WERI-Rb-1 (cell line): ENCODE data around the gene POMGNT1.

Source experiments
- DNase-seq: peaks from one replicate; pipeline ENCODE4 v3.0.0-alpha.2; 2020
- H3K27ac ChIP-seq: fragments of 250-450 bp; sonication (Bioruptor Pico); 2 replicates; pipeline ENCODE4 v1.5.1; 2020; ENCODE audit warnings: mild to moderate bottlenecking, moderate library complexity
- H3K27me3 ChIP-seq: fragments of 250-450 bp; sonication (Bioruptor Pico); 2 replicates; pipeline ENCODE4 v1.5.1; 2021; ENCODE audit warnings: mild to moderate bottlenecking, low read depth, moderate library complexity; ENCODE audit not compliant: insufficient read depth, severe bottlenecking
- H3K36me3 ChIP-seq: fragments of 250-450 bp; sonication (Bioruptor Pico); 2 replicates; pipeline ENCODE4 v1.5.1; 2020; ENCODE audit warnings: mild to moderate bottlenecking, moderate library complexity
- H3K4me3 ChIP-seq: 2 replicates; pipeline ENCODE4 v1.5.1; 2011; ENCODE audit warnings: low read depth, mild to moderate bottlenecking, control low read depth, low read length
- H3K9me3 ChIP-seq: fragments of 250-450 bp; sonication (Bioruptor Pico); 2 replicates; pipeline ENCODE4 v1.5.1; 2021; ENCODE audit warnings: mild to moderate bottlenecking, moderate library complexity; ENCODE audit not compliant: severe bottlenecking
- TF ChIP-seq, protein P1 (sequence below): IDR thresholded peaks from 2 replicates; pipeline ENCODE4 v1.5.1; 2011; ENCODE audit warnings: low read depth, mild to moderate bottlenecking, control low read depth, inconsistent platforms, low read length

POMGNT1 gene

GRCh38 chr1:46183079-46183847 is 15.0 kb downstream of the POMGNT1 start:
- Histone ChIP-seq H3K4me3 (no peak overlapping the region), H3K27me3 (no peaks in the 10 kb centered on the region), H3K36me3 (no peaks in the 10 kb centered on the region), H3K27ac (peak overlapping the region; percentile 9; the same call in 1 of the 2 replicates), H3K9me3 (no peaks in the 10 kb centered on the region)
- TF ChIP-seq, protein P1, sequence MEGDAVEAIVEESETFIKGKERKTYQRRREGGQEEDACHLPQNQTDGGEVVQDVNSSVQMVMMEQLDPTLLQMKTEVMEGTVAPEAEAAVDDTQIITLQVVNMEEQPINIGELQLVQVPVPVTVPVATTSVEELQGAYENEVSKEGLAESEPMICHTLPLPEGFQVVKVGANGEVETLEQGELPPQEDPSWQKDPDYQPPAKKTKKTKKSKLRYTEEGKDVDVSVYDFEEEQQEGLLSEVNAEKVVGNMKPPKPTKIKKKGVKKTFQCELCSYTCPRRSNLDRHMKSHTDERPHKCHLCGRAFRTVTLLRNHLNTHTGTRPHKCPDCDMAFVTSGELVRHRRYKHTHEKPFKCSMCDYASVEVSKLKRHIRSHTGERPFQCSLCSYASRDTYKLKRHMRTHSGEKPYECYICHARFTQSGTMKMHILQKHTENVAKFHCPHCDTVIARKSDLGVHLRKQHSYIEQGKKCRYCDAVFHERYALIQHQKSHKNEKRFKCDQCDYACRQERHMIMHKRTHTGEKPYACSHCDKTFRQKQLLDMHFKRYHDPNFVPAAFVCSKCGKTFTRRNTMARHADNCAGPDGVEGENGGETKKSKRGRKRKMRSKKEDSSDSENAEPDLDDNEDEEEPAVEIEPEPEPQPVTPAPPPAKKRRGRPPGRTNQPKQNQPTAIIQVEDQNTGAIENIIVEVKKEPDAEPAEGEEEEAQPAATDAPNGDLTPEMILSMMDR: no peak
- peak; percentile 32 for DNase-seq

DNA sequence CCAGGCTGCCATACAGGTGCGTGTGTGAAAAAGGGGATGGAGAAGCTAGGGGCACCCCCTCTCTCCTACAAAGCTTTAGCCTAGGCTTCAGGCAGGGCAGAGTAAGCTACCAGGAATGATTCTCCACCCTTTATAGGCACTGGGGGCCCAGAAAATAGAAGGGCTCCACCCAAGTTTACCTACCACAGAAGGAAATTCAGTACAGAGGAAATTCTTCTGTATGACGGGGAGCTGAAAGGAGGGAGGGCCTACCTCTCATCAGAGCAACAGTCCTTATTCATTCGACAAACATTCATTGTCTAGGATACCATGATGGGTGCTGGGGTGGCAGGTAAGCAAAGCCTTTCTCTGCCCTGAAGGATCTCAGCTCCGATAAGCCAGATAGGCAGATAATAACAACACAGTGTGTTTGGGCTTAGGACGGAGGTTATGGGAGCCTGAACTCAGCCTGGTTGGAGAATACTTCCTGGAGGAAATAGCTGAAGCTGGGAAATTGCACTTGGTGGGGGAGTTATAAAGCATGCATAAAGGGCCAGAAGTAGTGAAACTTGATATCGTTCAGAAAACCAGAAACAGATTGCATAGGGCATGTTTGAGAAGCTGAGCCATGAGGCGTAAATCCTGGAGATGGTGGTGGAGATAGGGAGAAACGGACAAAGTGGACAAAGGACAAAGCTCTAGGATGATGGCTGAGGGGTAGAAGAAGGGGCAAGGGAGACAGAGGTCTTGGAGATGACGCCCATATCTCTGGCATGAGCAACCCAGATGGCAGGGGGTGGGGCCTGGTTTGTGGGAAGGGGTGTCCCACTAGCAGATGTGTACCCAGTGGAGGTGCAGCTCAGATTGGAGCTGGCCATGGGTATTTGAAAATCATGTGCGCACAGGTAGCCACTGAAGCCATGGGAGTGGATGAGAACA is 16.6 kb downstream of the POMGNT1 start:
- no peaks in the 10 kb centered on the region for H3K9me3 ChIP-seq
- no peak overlapping the region for H3K4me3 ChIP-seq
- no peak overlapping the region for H3K27ac ChIP-seq
- H3K36me3 ChIP-seq: no peaks in the 10 kb centered on the region
- TF ChIP-seq, protein P1: no peak
- H3K27me3 ChIP-seq: no peaks in the 10 kb centered on the region
- DNase-seq: no peak

- H3K4me3 ChIP-seq: no peak overlapping the region
- H3K36me3 ChIP-seq: no peaks in the 10 kb centered on the region
- no peaks in the 10 kb centered on the region for H3K9me3 ChIP-seq
- no peaks in the 10 kb centered on the region for H3K27me3 ChIP-seq
- peak; percentile 90 for DNase-seq
- H3K27ac ChIP-seq: no peak overlapping the region
- TF ChIP-seq, protein P1: peak; percentile 81
These were observed 18.1 kb downstream of the POMGNT1 start for GRCh38 chr1:46180082-46180616.

DNA sequence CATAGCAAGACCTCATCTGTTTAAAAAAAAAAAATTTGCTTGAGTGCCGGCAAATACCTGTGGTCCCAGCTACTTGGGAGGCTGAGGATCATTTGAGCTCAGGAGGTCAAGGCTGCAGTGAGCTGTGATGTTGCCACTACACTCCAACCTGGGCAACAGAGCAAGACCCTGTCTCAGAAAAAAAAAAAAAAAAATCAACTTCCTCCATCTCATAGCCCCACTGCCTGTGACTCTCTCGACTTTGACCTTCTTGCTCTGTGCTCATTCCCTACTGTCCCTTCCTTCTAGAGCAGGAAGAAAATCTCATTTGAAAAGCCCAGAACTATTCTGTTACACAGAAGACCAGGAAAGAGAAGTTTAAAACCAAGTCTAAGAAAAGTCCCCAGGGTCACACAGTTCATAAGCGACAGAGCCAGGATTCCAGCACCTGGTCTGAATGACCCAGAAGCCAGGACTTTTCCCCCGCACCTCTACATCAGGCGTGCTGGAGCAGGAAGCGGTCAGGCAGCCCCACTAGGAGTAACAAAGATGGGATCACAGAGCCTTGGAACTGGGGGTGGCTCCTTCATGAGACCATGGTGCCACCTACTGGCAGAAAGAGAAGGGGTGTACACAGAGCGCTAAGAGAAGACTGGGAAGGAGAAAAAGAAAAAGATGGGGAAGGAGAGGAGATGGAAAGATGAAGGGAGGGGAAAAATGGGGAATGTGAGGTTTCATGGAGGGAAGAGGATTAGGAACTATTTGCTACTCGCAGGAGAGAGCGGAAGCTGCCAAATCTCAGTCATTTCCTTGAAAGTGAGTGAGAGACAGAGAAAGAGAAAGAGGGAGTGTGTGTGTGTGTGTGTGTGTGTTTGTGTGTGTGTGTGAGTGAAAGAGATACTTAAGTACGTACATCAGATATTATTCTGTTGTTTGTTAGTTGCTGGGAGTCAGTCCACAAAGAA is 18.8 kb downstream of the POMGNT1 start:
- peak; percentile 85 for DNase-seq
- TF ChIP-seq, protein P1: peak; percentile 73
- Histone ChIP-seq H3K9me3 (no peaks in the 10 kb centered on the region), H3K27me3 (no peaks in the 10 kb centered on the region), H3K27ac (no peak overlapping the region), H3K36me3 (no peaks in the 10 kb centered on the region), H3K4me3 (no peak overlapping the region)

DNA sequence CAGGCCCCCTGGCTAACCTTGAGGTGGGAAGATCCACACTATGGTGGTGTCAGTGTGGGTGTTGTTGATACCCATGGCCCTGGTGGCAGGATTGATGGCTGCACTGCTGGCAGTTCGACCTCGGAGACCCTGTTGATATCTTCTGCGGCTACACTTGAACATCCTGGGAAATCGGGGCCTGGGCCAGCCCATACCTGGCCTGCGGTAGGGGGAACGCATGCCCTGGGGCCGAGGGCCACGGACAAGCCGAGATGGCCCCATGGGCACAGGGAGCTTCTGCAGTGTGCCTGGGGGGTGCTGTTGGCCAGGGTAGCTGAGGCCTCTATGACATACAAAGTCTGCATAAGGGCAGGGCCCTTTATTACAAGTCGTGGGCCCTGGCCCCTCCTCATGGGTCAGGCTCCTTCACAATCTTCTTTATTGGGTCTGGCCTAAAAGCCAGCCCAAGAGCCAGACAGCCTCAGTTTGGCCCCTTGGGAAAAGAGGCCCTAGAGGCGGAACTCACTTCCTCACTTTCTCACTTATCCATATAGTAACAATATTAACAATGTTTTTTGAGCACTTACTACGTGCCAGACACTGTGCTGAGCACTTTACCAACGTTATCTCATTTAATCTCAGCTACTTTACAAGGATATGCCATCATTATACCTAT is 21.9 kb downstream of the POMGNT1 start, which contains the start of gene P3R3URF:
Gene P3R3URF (minus strand): TSS at position 278 of the 655 bp plus-strand sequence. CDS start 17 bp downstream, at position 261.
- DNase-seq: no peak
- no peaks in the 10 kb centered on the region for H3K27me3 ChIP-seq
- no peaks in the 10 kb centered on the region for H3K9me3 ChIP-seq
- no peaks in the 10 kb centered on the region for H3K36me3 ChIP-seq
- TF ChIP-seq, protein P1: no peak
- H3K27ac ChIP-seq: no peak within 1 kb of the TSS
- H3K4me3 ChIP-seq: no peak within 1 kb of the TSS
